H1 (cell line): ENCODE data around the gene RHOH. TPM values are rescaled to one million over a fixed set of nuclear protein-coding genes. Genes with fewer than 3 reads are reported as not detected.

Experiments used
- polyA plus RNA-seq, 7 experiments: library from polyadenylated mRNA; depleted of rRNA in 3 of 7; stranded (reverse) in 5 of 7; unstranded in 2 of 7; fragments of >200 nt in 5 of 7; fragments of 200-250 nt in 2 of 7; gene quantifications; 1 replicate in 5 of 7; 2 replicates in 1 of 7; 4 replicates in 1 of 7; pipeline versions ENCODE4 v1.2.1 to v1.2.3, GENCODE V29; 2011 to 2013; ENCODE audit warnings: missing spikeins in 2 of 7, mixed read lengths in 2 of 7
- total RNA-seq: library from RNA; stranded (reverse); fragmentation: NEBNext Ultra II Directional; extraction: Animal tissue kit (Norgen Biotek cat#: 25700); gene quantifications from 2 replicates; pipeline ENCODE4 v1.2.1, GENCODE V29; 2021
- TF ChIP-seq, protein P1 (sequence below): fragments of 300-600 bp; sonication (generic); IDR thresholded peaks from 2 replicates; pipeline ENCODE4 v1.7.1; 2012; ENCODE audit warnings: low read length, moderate library complexity, mild to moderate bottlenecking, inconsistent platforms; ENCODE audit not compliant: insufficient replicate concordance

The RHOH gene
- total and polyA plus RNA-seq, 2 of the 8 experiments (the other 6 are each of a cell fraction or from before 2014, with no cell fraction given): 5.9 to 6.9 TPM

DNA sequence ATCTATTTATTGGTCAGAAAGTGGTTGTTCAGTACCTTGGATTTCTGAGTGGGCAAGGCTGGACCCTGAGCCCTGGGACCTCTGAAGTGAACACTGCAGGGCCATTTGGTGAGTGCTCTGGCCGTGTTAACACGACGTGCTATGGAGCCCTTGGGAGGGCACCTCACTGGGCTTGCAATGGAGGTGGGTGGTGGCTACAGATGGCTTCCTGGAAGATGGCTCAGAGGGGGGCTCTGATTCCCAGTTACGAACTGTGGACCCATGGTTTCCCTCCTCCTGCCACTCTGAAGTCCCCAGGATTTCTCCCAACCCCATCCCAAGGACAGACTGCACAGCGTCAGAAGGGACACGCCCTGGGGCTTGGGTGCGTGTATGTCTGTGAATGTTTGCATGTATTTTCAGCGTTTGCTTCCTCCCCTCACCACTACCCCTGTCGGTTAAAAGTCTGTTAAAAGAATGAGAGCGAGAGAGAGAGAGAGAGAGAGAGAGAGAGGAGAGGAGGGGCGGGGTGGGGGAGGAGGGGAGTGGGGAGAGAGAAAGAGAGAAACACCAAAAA is 3.7 kb upstream of the RHOH start (continued):
- TF ChIP-seq, protein P1, sequence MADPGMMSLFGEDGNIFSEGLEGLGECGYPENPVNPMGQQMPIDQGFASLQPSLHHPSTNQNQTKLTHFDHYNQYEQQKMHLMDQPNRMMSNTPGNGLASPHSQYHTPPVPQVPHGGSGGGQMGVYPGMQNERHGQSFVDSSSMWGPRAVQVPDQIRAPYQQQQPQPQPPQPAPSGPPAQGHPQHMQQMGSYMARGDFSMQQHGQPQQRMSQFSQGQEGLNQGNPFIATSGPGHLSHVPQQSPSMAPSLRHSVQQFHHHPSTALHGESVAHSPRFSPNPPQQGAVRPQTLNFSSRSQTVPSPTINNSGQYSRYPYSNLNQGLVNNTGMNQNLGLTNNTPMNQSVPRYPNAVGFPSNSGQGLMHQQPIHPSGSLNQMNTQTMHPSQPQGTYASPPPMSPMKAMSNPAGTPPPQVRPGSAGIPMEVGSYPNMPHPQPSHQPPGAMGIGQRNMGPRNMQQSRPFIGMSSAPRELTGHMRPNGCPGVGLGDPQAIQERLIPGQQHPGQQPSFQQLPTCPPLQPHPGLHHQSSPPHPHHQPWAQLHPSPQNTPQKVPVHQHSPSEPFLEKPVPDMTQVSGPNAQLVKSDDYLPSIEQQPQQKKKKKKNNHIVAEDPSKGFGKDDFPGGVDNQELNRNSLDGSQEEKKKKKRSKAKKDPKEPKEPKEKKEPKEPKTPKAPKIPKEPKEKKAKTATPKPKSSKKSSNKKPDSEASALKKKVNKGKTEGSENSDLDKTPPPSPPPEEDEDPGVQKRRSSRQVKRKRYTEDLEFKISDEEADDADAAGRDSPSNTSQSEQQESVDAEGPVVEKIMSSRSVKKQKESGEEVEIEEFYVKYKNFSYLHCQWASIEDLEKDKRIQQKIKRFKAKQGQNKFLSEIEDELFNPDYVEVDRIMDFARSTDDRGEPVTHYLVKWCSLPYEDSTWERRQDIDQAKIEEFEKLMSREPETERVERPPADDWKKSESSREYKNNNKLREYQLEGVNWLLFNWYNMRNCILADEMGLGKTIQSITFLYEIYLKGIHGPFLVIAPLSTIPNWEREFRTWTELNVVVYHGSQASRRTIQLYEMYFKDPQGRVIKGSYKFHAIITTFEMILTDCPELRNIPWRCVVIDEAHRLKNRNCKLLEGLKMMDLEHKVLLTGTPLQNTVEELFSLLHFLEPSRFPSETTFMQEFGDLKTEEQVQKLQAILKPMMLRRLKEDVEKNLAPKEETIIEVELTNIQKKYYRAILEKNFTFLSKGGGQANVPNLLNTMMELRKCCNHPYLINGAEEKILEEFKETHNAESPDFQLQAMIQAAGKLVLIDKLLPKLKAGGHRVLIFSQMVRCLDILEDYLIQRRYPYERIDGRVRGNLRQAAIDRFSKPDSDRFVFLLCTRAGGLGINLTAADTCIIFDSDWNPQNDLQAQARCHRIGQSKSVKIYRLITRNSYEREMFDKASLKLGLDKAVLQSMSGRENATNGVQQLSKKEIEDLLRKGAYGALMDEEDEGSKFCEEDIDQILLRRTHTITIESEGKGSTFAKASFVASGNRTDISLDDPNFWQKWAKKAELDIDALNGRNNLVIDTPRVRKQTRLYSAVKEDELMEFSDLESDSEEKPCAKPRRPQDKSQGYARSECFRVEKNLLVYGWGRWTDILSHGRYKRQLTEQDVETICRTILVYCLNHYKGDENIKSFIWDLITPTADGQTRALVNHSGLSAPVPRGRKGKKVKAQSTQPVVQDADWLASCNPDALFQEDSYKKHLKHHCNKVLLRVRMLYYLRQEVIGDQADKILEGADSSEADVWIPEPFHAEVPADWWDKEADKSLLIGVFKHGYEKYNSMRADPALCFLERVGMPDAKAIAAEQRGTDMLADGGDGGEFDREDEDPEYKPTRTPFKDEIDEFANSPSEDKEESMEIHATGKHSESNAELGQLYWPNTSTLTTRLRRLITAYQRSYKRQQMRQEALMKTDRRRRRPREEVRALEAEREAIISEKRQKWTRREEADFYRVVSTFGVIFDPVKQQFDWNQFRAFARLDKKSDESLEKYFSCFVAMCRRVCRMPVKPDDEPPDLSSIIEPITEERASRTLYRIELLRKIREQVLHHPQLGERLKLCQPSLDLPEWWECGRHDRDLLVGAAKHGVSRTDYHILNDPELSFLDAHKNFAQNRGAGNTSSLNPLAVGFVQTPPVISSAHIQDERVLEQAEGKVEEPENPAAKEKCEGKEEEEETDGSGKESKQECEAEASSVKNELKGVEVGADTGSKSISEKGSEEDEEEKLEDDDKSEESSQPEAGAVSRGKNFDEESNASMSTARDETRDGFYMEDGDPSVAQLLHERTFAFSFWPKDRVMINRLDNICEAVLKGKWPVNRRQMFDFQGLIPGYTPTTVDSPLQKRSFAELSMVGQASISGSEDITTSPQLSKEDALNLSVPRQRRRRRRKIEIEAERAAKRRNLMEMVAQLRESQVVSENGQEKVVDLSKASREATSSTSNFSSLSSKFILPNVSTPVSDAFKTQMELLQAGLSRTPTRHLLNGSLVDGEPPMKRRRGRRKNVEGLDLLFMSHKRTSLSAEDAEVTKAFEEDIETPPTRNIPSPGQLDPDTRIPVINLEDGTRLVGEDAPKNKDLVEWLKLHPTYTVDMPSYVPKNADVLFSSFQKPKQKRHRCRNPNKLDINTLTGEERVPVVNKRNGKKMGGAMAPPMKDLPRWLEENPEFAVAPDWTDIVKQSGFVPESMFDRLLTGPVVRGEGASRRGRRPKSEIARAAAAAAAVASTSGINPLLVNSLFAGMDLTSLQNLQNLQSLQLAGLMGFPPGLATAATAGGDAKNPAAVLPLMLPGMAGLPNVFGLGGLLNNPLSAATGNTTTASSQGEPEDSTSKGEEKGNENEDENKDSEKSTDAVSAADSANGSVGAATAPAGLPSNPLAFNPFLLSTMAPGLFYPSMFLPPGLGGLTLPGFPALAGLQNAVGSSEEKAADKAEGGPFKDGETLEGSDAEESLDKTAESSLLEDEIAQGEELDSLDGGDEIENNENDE: no peak
